SK-N-MC (cell line): Measurements from ENCODE around the gene ASPSCR1.
A peak's percentile ranks its signal among the peaks of the same experiment; 100 is the strongest.

Experiments used
- DNase-seq: peaks from one replicate; pipeline ENCODE4 v3.0.0-alpha.2; 2011; ENCODE audit warnings: low read depth, low spot score
- H3K27ac ChIP-seq: fragments of 200-600 bp; sonication (generic); 2 replicates; pipeline ENCODE4 v1.5.1; 2016; ENCODE audit warnings: mixed run types
- H3K36me3 ChIP-seq: fragments of 200-600 bp; sonication (generic); 2 replicates; pipeline ENCODE4 v1.6.1; 2017; ENCODE audit warnings: antibody characterized with exemption, low read length, mixed read lengths; ENCODE audit not compliant: insufficient read depth
- H3K4me3 ChIP-seq: fragments of 200-600 bp; sonication (generic); 2 replicates; pipeline ENCODE4 v1.5.1; 2016
- H3K9ac ChIP-seq: fragments of 200-600 bp; sonication (generic); 2 replicates; pipeline ENCODE4 v1.8.0; 2017; ENCODE audit warnings: mixed run types, mixed read lengths; ENCODE audit not compliant: insufficient read length
- H3K9me3 ChIP-seq: fragments of 200-600 bp; sonication (generic); 2 replicates; pipeline ENCODE4 v1.6.1; 2017; ENCODE audit warnings: low read depth, mild to moderate bottlenecking, antibody characterized with exemption, low read length, moderate library complexity, mixed read lengths
- EZH2 ChIP-seq: fragments of 200-600 bp; sonication (generic); IDR thresholded peaks from one replicate; pipeline ENCODE4 v1.6.1; 2017; ENCODE audit warnings: antibody characterized with exemption
- FOXP2 ChIP-seq: optimal IDR thresholded peaks from 2 replicates; pipeline ENCODE3; 2011; ENCODE audit warnings: mild to moderate bottlenecking, moderate library complexity; ENCODE audit not compliant: insufficient read depth; ENCODE audit errors: extremely low read length, control extremely low read depth
- POLR2AphosphoS5 ChIP-seq: IDR thresholded peaks from 2 replicates; pipeline ENCODE4 v1.6.1; 2012; ENCODE audit warnings: mild to moderate bottlenecking, low read depth, low read length, borderline replicate concordance

ASPSCR1 gene

GRCh38 chr17:82039695-82040299, 62.4 kb downstream of the ASPSCR1 start:
- TF ChIP-seq POLR2AphosphoS5 (no peak), EZH2 (no peak), FOXP2 (no peak)
- Histone ChIP-seq H3K36me3 (no peaks in the 10 kb centered on the region), H3K9me3 (no peaks in the 10 kb centered on the region), H3K4me3 (no peak overlapping the region), H3K27ac (no peak overlapping the region), H3K9ac (no peak overlapping the region)
- DNase-seq: no peak

DNA sequence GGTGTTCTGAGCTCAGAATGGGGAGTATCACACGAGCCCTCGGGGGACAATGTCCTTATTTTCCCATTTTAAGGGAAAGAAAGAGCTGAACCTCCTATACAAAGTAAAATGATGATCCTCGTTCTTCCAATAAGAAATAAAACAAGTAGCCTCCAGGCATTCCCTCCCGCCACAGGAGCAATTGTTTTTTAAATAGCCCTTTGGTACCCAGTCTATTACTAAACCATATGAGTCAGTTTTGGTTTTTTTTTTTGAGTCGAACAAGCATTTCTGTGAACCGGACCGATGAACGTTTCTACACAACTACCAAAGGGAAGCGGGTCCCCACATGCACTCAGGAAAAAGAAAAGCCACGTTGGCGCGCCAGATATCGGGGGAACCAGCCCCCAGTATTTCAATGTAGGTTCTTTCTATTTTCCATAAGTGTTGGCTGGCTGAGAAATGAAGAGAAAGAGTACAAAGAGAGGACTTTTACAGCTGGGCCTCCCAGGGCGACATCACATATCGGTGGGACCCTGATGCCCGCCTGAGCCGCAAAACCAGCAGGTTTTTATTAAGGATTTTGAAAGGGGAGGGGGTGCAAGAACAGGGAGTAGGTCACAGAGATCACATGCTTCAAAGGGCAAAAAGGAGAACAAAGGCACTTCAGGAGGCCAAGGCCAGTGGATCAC, 63.9 kb downstream of the ASPSCR1 start:
- Histone ChIP-seq H3K27ac (no peak overlapping the region; the same call in 1 of the 2 replicates), H3K4me3 (no peak overlapping the region), H3K9me3 (no peaks in the 10 kb centered on the region), H3K36me3 (no peaks in the 10 kb centered on the region), H3K9ac (no peak overlapping the region)
- DNase-seq: no peak
- TF ChIP-seq EZH2: no peak
- no peak for TF ChIP-seq POLR2AphosphoS5
- no peak for TF ChIP-seq FOXP2

GRCh38 chr17:82042649-82043048, 65.2 kb downstream of the ASPSCR1 start:
- no peaks in the 10 kb centered on the region for H3K9me3 ChIP-seq
- no peak overlapping the region for H3K4me3 ChIP-seq
- no peak for TF ChIP-seq EZH2
- TF ChIP-seq POLR2AphosphoS5: no peak
- TF ChIP-seq FOXP2: no peak
- H3K36me3 ChIP-seq: no peaks in the 10 kb centered on the region; the same call in 1 of the 2 replicates
- no peak for DNase-seq
- H3K9ac ChIP-seq: no peak overlapping the region
- H3K27ac ChIP-seq: no peak overlapping the region

DNA sequence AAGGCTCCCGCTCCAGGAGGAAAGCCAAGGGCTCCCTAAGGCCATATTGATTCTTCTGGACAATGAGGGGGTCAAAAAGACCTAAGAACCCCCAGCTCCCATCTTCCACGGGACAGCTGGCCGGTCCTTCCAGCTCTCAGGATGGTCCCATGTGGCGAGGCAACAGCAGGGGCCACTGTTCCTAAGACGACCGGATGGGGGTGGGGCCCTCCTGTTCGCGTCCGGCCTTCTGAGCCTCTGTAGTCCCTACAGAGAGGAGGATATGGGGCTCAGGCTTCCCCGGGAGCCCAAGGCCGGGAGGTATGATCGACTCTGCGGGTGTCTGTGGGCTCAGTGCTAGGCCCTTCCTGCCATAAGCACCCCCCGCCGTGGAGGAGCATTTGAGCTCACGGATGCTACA, 66.1 kb downstream of the ASPSCR1 start:
- H3K36me3 ChIP-seq: no peaks in the 10 kb centered on the region; the same call in 1 of the 2 replicates
- H3K9ac ChIP-seq: no peak overlapping the region
- no peak for TF ChIP-seq POLR2AphosphoS5
- TF ChIP-seq EZH2: no peak
- TF ChIP-seq FOXP2: no peak
- H3K27ac ChIP-seq: no peak overlapping the region
- DNase-seq: no peak
- no peak overlapping the region for H3K4me3 ChIP-seq
- no peaks in the 10 kb centered on the region for H3K9me3 ChIP-seq

DNA sequence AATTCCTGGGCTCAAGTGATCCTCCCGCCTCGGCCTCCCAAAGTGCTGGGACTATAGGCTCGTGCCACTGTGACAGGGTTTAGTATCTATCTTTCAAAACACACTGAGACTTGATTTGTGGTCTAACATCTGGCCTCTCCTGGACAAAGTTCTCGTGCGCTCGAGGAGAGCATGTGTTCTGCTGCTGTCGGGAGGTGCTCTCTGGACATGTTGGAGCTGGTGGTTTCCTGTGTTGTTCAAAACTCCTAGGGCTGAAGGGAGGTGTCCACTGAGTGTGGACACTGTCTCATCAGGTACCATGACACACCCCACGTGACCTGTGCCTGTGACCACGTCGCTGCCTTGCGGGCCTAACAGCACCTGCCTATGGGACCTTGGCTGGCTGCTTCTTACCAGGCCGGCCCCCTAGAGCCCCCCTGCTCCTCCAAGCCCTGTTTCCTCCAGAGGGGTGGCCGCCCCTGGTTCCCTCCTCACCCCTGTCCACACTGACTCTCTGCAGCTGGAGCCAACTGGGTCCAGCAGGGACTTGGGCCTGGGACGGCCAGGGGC, 68.6 kb downstream of the ASPSCR1 start:
- DNase-seq: no peak
- Histone ChIP-seq H3K9me3 (no peaks in the 10 kb centered on the region), H3K9ac (no peak overlapping the region), H3K4me3 (no peak overlapping the region), H3K36me3 (no peaks in the 10 kb centered on the region; the same call in 1 of the 2 replicates), H3K27ac (0 out of 2 replicates have a peak overlapping the region, but pooled peaks have one; percentile 36)
- TF ChIP-seq FOXP2 (no peak), EZH2 (no peak), POLR2AphosphoS5 (no peak)

DNA sequence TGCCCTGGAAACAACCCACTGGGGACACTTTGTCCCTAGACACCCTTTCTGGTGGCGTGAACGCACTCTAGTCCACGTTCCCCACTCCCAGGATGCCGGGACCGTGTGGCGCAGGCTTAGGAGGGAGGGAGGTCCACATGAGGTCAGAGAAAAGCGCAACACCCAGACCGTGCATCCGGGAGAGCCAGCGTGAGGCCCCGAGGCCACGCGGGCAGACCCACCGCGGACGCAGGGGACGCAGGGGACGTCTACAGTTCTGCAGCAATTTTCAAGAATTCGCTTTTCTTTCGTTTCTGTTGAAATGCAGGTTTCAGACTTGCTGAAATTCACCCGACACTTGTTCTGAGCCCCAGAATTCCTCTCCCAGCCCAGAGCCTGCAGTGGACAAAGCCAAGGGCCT, 69.5 kb downstream of the ASPSCR1 start:
- DNase-seq: no peak
- no peak overlapping the region for H3K9ac ChIP-seq
- no peak for TF ChIP-seq POLR2AphosphoS5
- no peak for TF ChIP-seq FOXP2
- TF ChIP-seq EZH2: no peak
- no peaks in the 10 kb centered on the region; the same call in 1 of the 2 replicates for H3K36me3 ChIP-seq
- H3K27ac ChIP-seq: no peak overlapping the region
- no peaks in the 10 kb centered on the region for H3K9me3 ChIP-seq
- no peak overlapping the region for H3K4me3 ChIP-seq

GRCh38 chr17:82047379-82047778, 70.0 kb downstream of the ASPSCR1 start:
- H3K27ac ChIP-seq: no peak overlapping the region
- no peaks in the 10 kb centered on the region; the same call in 1 of the 2 replicates for H3K36me3 ChIP-seq
- no peak overlapping the region for H3K9ac ChIP-seq

DNA sequence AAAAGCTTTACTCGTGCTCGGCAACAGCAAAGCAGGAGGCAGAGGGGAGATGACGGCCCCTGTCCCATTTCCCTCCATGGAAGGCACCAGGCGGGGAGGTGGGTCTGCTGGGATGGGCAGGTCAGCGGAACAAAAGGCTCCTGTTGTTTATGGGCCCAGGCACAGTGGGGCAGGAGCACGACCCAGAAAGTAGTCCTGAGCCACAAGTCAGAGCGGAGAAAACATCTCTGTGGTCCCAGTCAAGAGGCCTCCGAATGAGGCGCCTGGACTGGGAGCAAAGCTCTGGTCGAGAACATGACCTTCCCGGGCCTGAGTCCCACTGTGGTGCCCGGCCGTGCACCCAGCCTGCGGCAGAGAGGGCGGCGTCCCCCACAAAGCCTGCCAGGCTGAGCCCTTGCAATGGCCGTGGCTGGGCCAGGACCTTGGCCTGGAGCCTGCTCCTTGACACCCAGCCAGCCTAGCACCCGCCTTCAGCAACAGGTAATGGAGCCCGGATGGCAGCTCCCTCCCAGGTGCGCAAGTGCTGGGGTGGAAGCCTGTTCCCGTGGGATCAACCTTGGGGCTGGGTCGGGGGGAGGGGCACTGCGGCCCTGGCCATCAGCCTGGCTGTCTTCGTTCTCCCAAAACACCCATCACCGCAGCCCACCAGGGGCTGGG, 70.6 kb downstream of the ASPSCR1 start:
- DNase-seq: no peak
- Histone ChIP-seq H3K4me3 (no peak overlapping the region), H3K36me3 (no peaks in the 10 kb centered on the region; the same call in 1 of the 2 replicates), H3K27ac (no peak overlapping the region), H3K9ac (no peak overlapping the region), H3K9me3 (no peaks in the 10 kb centered on the region)
- no peak for TF ChIP-seq FOXP2
- no peak for TF ChIP-seq EZH2
- no peak for TF ChIP-seq POLR2AphosphoS5

More at GRCh38 chr17:82047379-82047778, 70.0 kb downstream of the ASPSCR1 start:
- no peak for DNase-seq
- no peak for TF ChIP-seq POLR2AphosphoS5
- no peak for TF ChIP-seq FOXP2
- TF ChIP-seq EZH2: no peak
- no peak overlapping the region for H3K4me3 ChIP-seq
- H3K9me3 ChIP-seq: no peaks in the 10 kb centered on the region
